H1 (cell line): ENCODE measurements around the gene DDI2. TPM values are rescaled to one million over a fixed set of nuclear protein-coding genes. Genes with fewer than 3 reads are reported as not detected.

Source experiments
- ATF2 ChIP-seq: IDR thresholded peaks from 2 replicates; pipeline ENCODE4 v1.6.1; 2012; ENCODE audit warnings: low read length, inconsistent platforms
- ATF3 ChIP-seq: IDR thresholded peaks from 2 replicates; pipeline ENCODE4 v1.6.1; 2011; ENCODE audit warnings: low read depth, mild to moderate bottlenecking, low read length; ENCODE audit not compliant: insufficient read depth
- CTBP2 ChIP-seq: IDR thresholded peaks from 2 replicates; pipeline ENCODE4 v1.7.0; 2011; ENCODE audit warnings: borderline replicate concordance, mild to moderate bottlenecking, moderate library complexity, mixed read lengths, low read length; ENCODE audit not compliant: insufficient read depth, insufficient read length
- EGR1 ChIP-seq: IDR thresholded peaks from 2 replicates; pipeline ENCODE4 v1.6.1; 2011; ENCODE audit warnings: low read depth, low read length, borderline replicate concordance
- EP300 ChIP-seq, 2 experiments: IDR thresholded peaks; 1 replicate in 1 of 2; 2 replicates in 1 of 2; pipeline ENCODE4 v1.6.1; 2011 to 2012; ENCODE audit warnings: low read depth in 2 of 2, low read length in 2 of 2, mild to moderate bottlenecking in 2 of 2, borderline replicate concordance in 1 of 2, inconsistent platforms in 1 of 2, moderate library complexity in 1 of 2
- MAFK ChIP-seq: IDR thresholded peaks from 2 replicates; pipeline ENCODE4 v1.6.1; 2012; ENCODE audit warnings: low read depth, mild to moderate bottlenecking, improper control_type of control experiment, low read length
- polyA plus RNA-seq, 7 experiments: library from polyadenylated mRNA; depleted of rRNA in 3 of 7; stranded (reverse) in 5 of 7; unstranded in 2 of 7; fragments of >200 nt in 5 of 7; fragments of 200-250 nt in 2 of 7; gene quantifications; 1 replicate in 5 of 7; 2 replicates in 1 of 7; 4 replicates in 1 of 7; pipeline versions ENCODE4 v1.2.1 to v1.2.3, GENCODE V29; 2011 to 2013; ENCODE audit warnings: missing spikeins in 2 of 7, mixed read lengths in 2 of 7
- total RNA-seq: library from RNA; stranded (reverse); fragmentation: NEBNext Ultra II Directional; extraction: Animal tissue kit (Norgen Biotek cat#: 25700); gene quantifications from 2 replicates; pipeline ENCODE4 v1.2.1, GENCODE V29; 2021

The DDI2 gene
- total and polyA plus RNA-seq, 2 of the 8 experiments (the other 6 are each of a cell fraction or from before 2014, with no cell fraction given), result 7.7 to 38.3 TPM

GRCh38 chr1:15680131-15680530 lies 62.9 kb downstream of the DDI2 start (continued):
- no peak for TF ChIP-seq ATF2
- TF ChIP-seq EP300 (IDR thresholded peaks at IDR 0.05; ENCODE audit: borderline replicate concordance in 1 of 2, low read depth in 2 of 2, low read length in 2 of 2), result no peak
- TF ChIP-seq CTBP2, result no peak
- no peak for TF ChIP-seq ATF3
- TF ChIP-seq EGR1, result no peak
- TF ChIP-seq MAFK, result no peak
- TF ChIP-seq, all 59 proteins: peak for 0
